Activated CD8-positive, alpha-beta memory T cell treated with anti-CD3 and anti-CD28 coated beads, Interleukin-2, amount 50 U/mL, for 48 hours (primary cell): ENCODE results near the gene SORCS1.

Source experiments
- DNase-seq: peaks from one replicate; pipeline ENCODE4 v3.0.0-alpha.2; 2020

Gene SORCS1

GRCh38 chr10:107163881-107164861 lies at the start of gene SORCS1:
Gene SORCS1, minus strand, starts transcription at chr10:107164706.
- no peak for DNase-seq

GRCh38 chr10:107214261-107214660 lies 49.8 kb upstream of the SORCS1 start:
- no peak for DNase-seq

GRCh38 chr10:107213861-107214260 lies 49.4 kb upstream of the SORCS1 start:
- no peak for DNase-seq

- DNase-seq = no peak
Observed at GRCh38 chr10:107206833-107207232, 42.3 kb upstream of the SORCS1 start.

- DNase-seq = no peak
Observed at GRCh38 chr10:107169516-107169915, 5.0 kb upstream of the SORCS1 start.

- DNase-seq = no peak
Observed at GRCh38 chr10:107168738-107169137, 4.2 kb upstream of the SORCS1 start.

GRCh38 chr10:107166403-107166802 lies 1.9 kb upstream of the SORCS1 start:
- DNase-seq = no peak

GRCh38 chr10:107164992-107165391 lies 486 bp upstream of the SORCS1 start:
- no peak for DNase-seq

GRCh38 chr10:107163076-107163855 lies 1.2 kb downstream of the SORCS1 start:
- DNase-seq = no peak

GRCh38 chr10:107160866-107161265 lies 3.6 kb downstream of the SORCS1 start:
- DNase-seq = no peak

GRCh38 chr10:107159871-107160270 lies 4.6 kb downstream of the SORCS1 start:
- no peak for DNase-seq

- DNase-seq = no peak
Observed at GRCh38 chr10:107157071-107157470, 7.4 kb downstream of the SORCS1 start.

GRCh38 chr10:107152087-107152486 lies 12.4 kb downstream of the SORCS1 start:
- no peak for DNase-seq

GRCh38 chr10:107148906-107149305 lies 15.6 kb downstream of the SORCS1 start:
- no peak for DNase-seq

- no peak for DNase-seq
Observed at GRCh38 chr10:107144490-107144889, 20.0 kb downstream of the SORCS1 start.

GRCh38 chr10:107141524-107142061 lies 22.9 kb downstream of the SORCS1 start:
- no peak for DNase-seq

GRCh38 chr10:107139237-107139636 lies 25.3 kb downstream of the SORCS1 start:
- no peak for DNase-seq

- DNase-seq = no peak
Observed at GRCh38 chr10:107133656-107134055, 30.9 kb downstream of the SORCS1 start.

GRCh38 chr10:107129000-107129399 lies 35.5 kb downstream of the SORCS1 start:
- DNase-seq = no peak

- no peak for DNase-seq
Observed at GRCh38 chr10:107126512-107127065, 37.9 kb downstream of the SORCS1 start.

GRCh38 chr10:107122703-107123102 lies 41.8 kb downstream of the SORCS1 start:
- DNase-seq = no peak

GRCh38 chr10:107118866-107119265 lies 45.6 kb downstream of the SORCS1 start:
- no peak for DNase-seq

- no peak for DNase-seq
Observed at GRCh38 chr10:107104026-107104652, 60.4 kb downstream of the SORCS1 start.
